HepG2 (cell line): Measurements from ENCODE around the gene ZNF217. TPM values are rescaled to one million over a fixed set of nuclear protein-coding genes. Genes with fewer than 3 reads are reported as not detected.

Experiments used
- ATAC-seq: fragments of 200-7000 bp; cut with Tn5 transposase; 3 replicates; pipeline ENCODE4 v1.9.1; 2020; ENCODE audit warnings: mild to moderate bottlenecking, moderate library complexity
- BruUV-seq: library from RNA; stranded (reverse); fragments of 400-500 nt; replicated peaks from 2 replicates; lab custom pipeline; 2021; lab: Mats Ljungman, UMichigan
- CTCF ChIA-PET: fragments of 300-600 bp; formaldehyde crosslinking; extraction: SDS; loops from one replicate; lab custom pipeline; 2021; ENCODE audit warnings: low total read pairs, inconsistent platforms, low intra/inter-chr PET ratio; lab: Yijun Ruan, JAX
- POLR2A ChIA-PET: fragments of 350-600 bp; sonication (Branson Sonifier 250); formaldehyde crosslinking; loops from one replicate; lab custom pipeline; 2020; ENCODE audit warnings: antibody characterized with exemption, inconsistent platforms; lab: Yijun Ruan, JAX
- DNase-seq: peaks from one replicate; pipeline ENCODE4 v3.0.0-alpha.2; 2015; ENCODE audit warnings: low spot score
- FAIRE-seq: peaks from 3 replicates; lab custom pipeline; 2011; peaks lifted over from hg19 to GRCh38; lab: Jason Lieb, UNC
- H2AFZ ChIP-seq: one replicate; pipeline ENCODE4 v1.6.1; 2011; ENCODE audit warnings: low read length, inconsistent platforms
- H3K27ac ChIP-seq: fragments of 300-600 bp; 3 replicates; pipeline ENCODE4 v1.8.0; 2011; ENCODE audit warnings: mixed run types, mild to moderate bottlenecking, mixed read lengths, low read length, inconsistent platforms; ENCODE audit not compliant: insufficient read depth; ENCODE audit errors: extremely low read length
- H3K27me3 ChIP-seq, 2 experiments: fragments of 200-600 bp in 1 of 2; 2 replicates in 1 of 2; 3 replicates in 1 of 2; pipeline versions ENCODE4 v1.6.0 to v1.8.0; 2011; ENCODE audit warnings: low read length in 2 of 2, mild to moderate bottlenecking in 2 of 2, moderate library complexity in 2 of 2, inconsistent platforms in 1 of 2; ENCODE audit not compliant: insufficient read depth in 2 of 2, control insufficient read depth in 1 of 2
- H3K36me3 ChIP-seq, 2 experiments: fragments of 200-600 bp in 1 of 2; replicated peaks in 1 of 2; 2 replicates in 1 of 2; 3 replicates in 1 of 2; pipeline versions ENCODE4 v1.5.1 to v1.8.0; 2011; ENCODE audit warnings: low read length in 2 of 2, inconsistent platforms in 1 of 2; ENCODE audit not compliant: insufficient read depth in 2 of 2, control insufficient read depth in 1 of 2
- H3K4me1 ChIP-seq: 2 replicates; pipeline ENCODE4 v1.5.1; 2012; ENCODE audit warnings: low read length, inconsistent platforms; ENCODE audit not compliant: insufficient read depth
- H3K4me2 ChIP-seq: 2 replicates; pipeline ENCODE4 v1.6.0; 2011; ENCODE audit warnings: low read depth, low read length, inconsistent platforms
- H3K4me3 ChIP-seq, 3 experiments: fragments of 200-600 bp in 1 of 3; sonication (generic), shearing (Covaris generic) in 1 of 3; replicated peaks in 1 of 3; 2 replicates each; pipeline ENCODE4 v1.5.1; 2011 to 2016; ENCODE audit warnings: low read length in 3 of 3, inconsistent platforms in 2 of 3, low read depth in 2 of 3, mild to moderate bottlenecking in 2 of 3, control low read depth in 1 of 3, mixed read lengths in 1 of 3; ENCODE audit not compliant: insufficient read depth in 1 of 3
- H3K79me2 ChIP-seq: one replicate; pipeline ENCODE4 v1.6.1; 2011; ENCODE audit warnings: low read length, inconsistent platforms; ENCODE audit not compliant: insufficient read depth
- H3K9ac ChIP-seq: 2 replicates; pipeline ENCODE4 v1.6.0; 2011; ENCODE audit warnings: mild to moderate bottlenecking, low read depth, low read length, inconsistent platforms; ENCODE audit not compliant: insufficient read depth
- H3K9me3 ChIP-seq: 2 replicates; pipeline ENCODE4 v1.5.1; 2012; ENCODE audit warnings: mild to moderate bottlenecking, low read length
- H4K20me1 ChIP-seq: 2 replicates; pipeline ENCODE4 v1.6.0; 2011; ENCODE audit warnings: inconsistent platforms, mild to moderate bottlenecking, low read length, moderate library complexity; ENCODE audit not compliant: insufficient read depth
- EP300 ChIP-seq, 3 experiments: sonication (generic) in 1 of 3; formaldehyde crosslinking in 1 of 3; IDR thresholded peaks; 2 replicates each; pipeline versions ENCODE4 v1.5.1 to v1.6.1; 2011 to 2020; ENCODE audit warnings: low read depth in 2 of 3, low read length in 2 of 3, borderline replicate concordance in 1 of 3, improper control_type of control experiment in 1 of 3, mild to moderate bottlenecking in 1 of 3, missing genetic modification reagents in 1 of 3, moderate library complexity in 1 of 3
- GTF3A ChIP-seq: sonication (generic); formaldehyde crosslinking; conservative IDR thresholded peaks from 2 replicates; pipeline ENCODE4 v1.4.0; 2020; ENCODE audit warnings: mild to moderate bottlenecking, missing genetic modification reagents
- HNRNPH1 ChIP-seq: fragments of 200-400 bp; formaldehyde crosslinking; optimal IDR thresholded peaks from 2 replicates; pipeline ENCODE3; 2017; ENCODE audit warnings: mild to moderate bottlenecking, low read depth, low read length
- JDP2 ChIP-seq: sonication (generic); formaldehyde crosslinking; IDR thresholded peaks from 2 replicates; pipeline ENCODE4 v1.8.1; 2022; ENCODE audit warnings: missing genetic modification reagents, borderline replicate concordance
- KDM6A ChIP-seq: IDR thresholded peaks from 2 replicates; pipeline ENCODE4 v1.6.1; 2016; ENCODE audit warnings: low read depth
- MIER3 ChIP-seq: IDR thresholded peaks from 2 replicates; pipeline ENCODE4 v1.6.1; 2016; ENCODE audit warnings: missing compliant biosample characterization, borderline replicate concordance
- NR2F1 ChIP-seq, 2 experiments: fragments of 450-650 bp in 1 of 2; formaldehyde crosslinking in 1 of 2; IDR thresholded peaks; 2 replicates each; pipeline versions ENCODE4 v1.5.0 to v1.6.1; 2016 to 2020; ENCODE audit warnings: mild to moderate bottlenecking in 1 of 2, missing compliant biosample characterization in 1 of 2, missing genetic modification reagents in 1 of 2, moderate library complexity in 1 of 2
- PAX8 ChIP-seq: sonication (generic); formaldehyde crosslinking; IDR thresholded peaks from 2 replicates; pipeline ENCODE4 v1.8.0; 2022; ENCODE audit warnings: mild to moderate bottlenecking, missing genetic modification reagents, borderline replicate concordance
- PHB2 ChIP-seq: fragments of 450-650 bp; IDR thresholded peaks from 2 replicates; pipeline ENCODE4 v1.6.1; 2018; ENCODE audit not compliant: partially characterized antibody
- POLR2AphosphoS5 ChIP-seq: IDR thresholded peaks from 2 replicates; pipeline ENCODE4 v1.6.1; 2012; ENCODE audit warnings: low read depth, low read length
- SP2 ChIP-seq: sonication (generic); formaldehyde crosslinking; IDR thresholded peaks from 2 replicates; pipeline ENCODE4 v1.5.1; 2020; ENCODE audit warnings: mild to moderate bottlenecking, missing genetic modification reagents
- SPEN ChIP-seq: sonication (generic); formaldehyde crosslinking; IDR thresholded peaks from 2 replicates; pipeline ENCODE4 v1.5.1; 2020; ENCODE audit warnings: low read depth, mild to moderate bottlenecking, missing genetic modification reagents
- TGIF2 ChIP-seq: IDR thresholded peaks from 2 replicates; pipeline ENCODE4 v1.6.1; 2016; ENCODE audit warnings: control low read depth, missing compliant biosample characterization
- ZHX1 ChIP-seq: sonication (generic); formaldehyde crosslinking; IDR thresholded peaks from 2 replicates; pipeline ENCODE4 v1.8.1; 2022; ENCODE audit warnings: low read depth, mild to moderate bottlenecking, missing genetic modification reagents
- ZNF225 ChIP-seq: sonication (generic); formaldehyde crosslinking; IDR thresholded peaks from 2 replicates; pipeline ENCODE4 v1.4.0; 2020; ENCODE audit warnings: mild to moderate bottlenecking, missing genetic modification reagents
- ZNF350 ChIP-seq: sonication (generic); formaldehyde crosslinking; IDR thresholded peaks from 2 replicates; pipeline ENCODE4 v1.4.0; 2020; ENCODE audit warnings: mild to moderate bottlenecking, low read depth, missing genetic modification reagents, borderline replicate concordance
- ZNF383 ChIP-seq: sonication (generic); formaldehyde crosslinking; IDR thresholded peaks from 2 replicates; pipeline ENCODE4 v1.4.0; 2020; ENCODE audit warnings: missing genetic modification reagents, mild to moderate bottlenecking, borderline replicate concordance
- ZNF563 ChIP-seq: sonication (generic); formaldehyde crosslinking; IDR thresholded peaks from 2 replicates; pipeline ENCODE4 v1.8.0; 2022; ENCODE audit warnings: mild to moderate bottlenecking, moderate library complexity, missing genetic modification reagents
- ZNF615 ChIP-seq: sonication (generic); formaldehyde crosslinking; IDR thresholded peaks from 2 replicates; pipeline ENCODE4 v1.5.0; 2020; ENCODE audit warnings: mild to moderate bottlenecking, missing genetic modification reagents, borderline replicate concordance
- ZNF660 ChIP-seq: sonication (generic); formaldehyde crosslinking; IDR thresholded peaks from 2 replicates; pipeline ENCODE4 v1.5.1; 2020; ENCODE audit warnings: mild to moderate bottlenecking, low read depth, missing genetic modification reagents, borderline replicate concordance
- WGBS: methylation state at CpG from one replicate; pipeline ENCODE4 v1.1.6; 2017; ENCODE audit warnings: low lambda C conversion rate; 5-methylcytosine and 5-hydroxymethylcytosine counted together
- in situ Hi-C: cut with HindIII; loops from 2 replicates; pipeline ENCODE4 v1.10.0; 2017; ENCODE audit warnings: low pct_unique_long_range_greater_than_20kb; ENCODE audit not compliant: extremely low pct_ligation_motif_present
- intact Hi-C: fragments of 100-400 bp; cut with micrococcal nuclease; formaldehyde crosslinking; loops from one replicate; pipeline ENCODE4 v1.10.0; 2022; ENCODE audit not compliant: unreplicated experiment
- polyA plus RNA-seq, 8 experiments: library from polyadenylated mRNA; depleted of rRNA in 3 of 8; stranded (reverse) in 7 of 8; unstranded in 1 of 8; fragments of >200 nt; fragmentation: Illumina TruSeq in 4 of 8; extraction: Trizol in 4 of 8; gene quantifications; 2 replicates each; pipeline versions ENCODE4 v1.2.1 to v1.2.3, GENCODE V29; 2011 to 2016; ENCODE audit warnings: low read depth in 4 of 8, missing spikeins in 1 of 8, mixed read lengths in 1 of 8; ENCODE audit not compliant: insufficient read depth in 1 of 8
- total RNA-seq, 5 experiments: library from RNA; depleted of rRNA; stranded (reverse); fragments of >200 nt; fragmentation: Illumina TruSeq; extraction: Trizol; gene quantifications; 2 replicates each; pipeline ENCODE4 v1.2.3, GENCODE V29; 2016; ENCODE audit warnings: low read depth in 1 of 5

Gene ZNF217
- total and polyA plus RNA-seq, 2 of the 13 experiments (the other 11 are each of a cell fraction or from before 2014, with no cell fraction given) = 22.3 to 29.8 TPM

GRCh38 chr20:53574259-53574789, 19.3 kb downstream of the ZNF217 start:
- Histone ChIP-seq H3K27me3 (no peaks in the 10 kb centered on the region), H3K36me3 (peaks cover 66 to 85% of the 10 kb centered on the region in 2 experiments), H3K27ac (no peak overlapping the region), H3K79me2 (peaks cover 92% of the 10 kb centered on the region), H2AFZ (no peak overlapping the region), H4K20me1 (peaks cover 60% of the 10 kb centered on the region), H3K9ac (no peak overlapping the region), H3K4me3 (no peak overlapping the region), H3K9me3 (no peaks in the 10 kb centered on the region), H3K4me2 (no peak overlapping the region), H3K4me1 (peaks cover 20% of the 10 kb centered on the region)
- 97% methylated on average over 14 of the region's 14 CpGs for WGBS
- ATAC-seq (no peak), FAIRE-seq (no peak), DNase-seq (no peak)
- CTCF ChIA-PET = no interaction called here
- intact Hi-C loops = loop anchor here (10.0 kb wide), 1 partner anchor 530 kb away; no protein-coding TSS in a partner anchor
- POLR2A ChIA-PET = no interaction called here
- in situ Hi-C loops = loop anchor here (10.0 kb wide), 3 partner anchors 490 to 630 kb away; partner anchors contain the start of gene PFDN4
- BruUV-seq = no TSS peak
- no peak for TF ChIP-seq ZHX1 (CRISPR knock-in tag)
- TF ChIP-seq ZNF350 (CRISPR knock-in tag) = 0 out of 2 replicates have a peak, but pooled peaks have one; percentile 12
- no peak for TF ChIP-seq TGIF2 (CRISPR knock-in tag)
- no peak for TF ChIP-seq POLR2AphosphoS5
- TF ChIP-seq SP2 = no peak
- no peak for TF ChIP-seq ZNF225 (CRISPR knock-in tag)
- TF ChIP-seq PHB2 = no peak
- no peak for TF ChIP-seq ZNF615
- TF ChIP-seq NR2F1 (CRISPR knock-in tag; IDR thresholded peaks at IDR 0.05) = no peak
- no peak for TF ChIP-seq EP300 (IDR thresholded peaks at IDR 0.05; ENCODE audit: low read depth in 2 of 2, low read length in 2 of 2)
- 0 out of 2 replicates have a peak, but pooled peaks have one; percentile 28 for TF ChIP-seq EP300 (CRISPR knock-in tag; IDR thresholded peaks at IDR 0.05; ENCODE audit: borderline replicate concordance)
- no peak for TF ChIP-seq KDM6A (CRISPR knock-in tag)
- no peak for TF ChIP-seq ZNF383
- TF ChIP-seq JDP2 (CRISPR knock-in tag) = no peak
- no peak for TF ChIP-seq PAX8 (CRISPR knock-in tag)
- no peak for TF ChIP-seq HNRNPH1
- no peak for TF ChIP-seq ZNF660 (CRISPR knock-in tag)
- no peak for TF ChIP-seq ZNF563 (CRISPR knock-in tag)
- no peak for TF ChIP-seq GTF3A (CRISPR knock-in tag)
- no peak for TF ChIP-seq MIER3 (CRISPR knock-in tag)
- TF ChIP-seq SPEN (CRISPR knock-in tag) = 0 out of 2 replicates have a peak, but pooled peaks have one; percentile 41
